HCT116 (cell line): ENCODE measurements around the gene CCDC40. TPM values are rescaled to one million over a fixed set of nuclear protein-coding genes. Genes with fewer than 3 reads are reported as not detected.

Source experiments
- ATAC-seq: fragments of 200-7000 bp; cut with Tn5 transposase; 2 replicates; pipeline ENCODE4 v1.9.1; 2020; ENCODE audit warnings: mild to moderate bottlenecking, moderate library complexity
- BruUV-seq: library from RNA; stranded (reverse); fragments of 400-500 nt; replicated peaks from 2 replicates; lab custom pipeline; 2021; lab: Mats Ljungman, UMichigan
- CTCF ChIA-PET: fragments of 300-600 bp; sonication (Branson Sonifier 250); formaldehyde crosslinking; loops from one replicate; lab custom pipeline; 2021; ENCODE audit warnings: antibody characterized with exemption; lab: Charles Lee
- POLR2A ChIA-PET: fragments of 300-600, 350-600 bp; sonication (Branson Sonifier 250); formaldehyde crosslinking; loops from one replicate; lab custom pipeline; 2021; ENCODE audit warnings: antibody characterized with exemption; lab: Charles Lee
- RAD21 ChIA-PET, 2 experiments: fragments of 300-600 bp; sonication (Branson Sonifier 250); formaldehyde crosslinking; loops; one replicate each; lab custom pipeline; 2023; ENCODE audit warnings: low total read pairs in 2 of 2; ENCODE audit not compliant: uncharacterized antibody in 2 of 2, unreplicated experiment in 2 of 2, low non-redundant PET in 1 of 2; lab: Charles Lee
- DNase-seq: peaks from one replicate; pipeline ENCODE4 v3.0.0-alpha.2; 2010; ENCODE audit warnings: low read depth, low spot score
- H2AFZ ChIP-seq: fragments of 200-600 bp; shearing (Covaris generic), sonication (generic); 2 replicates; pipeline ENCODE4 v1.6.1; 2017; ENCODE audit warnings: low read depth, mixed run types, mixed read lengths, antibody characterized with exemption, low read length; ENCODE audit not compliant: poor library complexity, severe bottlenecking
- H3K27ac ChIP-seq: 2 replicates; pipeline ENCODE4 v1.5.1; 2012; ENCODE audit warnings: low read depth, low read length
- H3K27me3 ChIP-seq: fragments of 200-600 bp; sonication (generic); 2 replicates; pipeline ENCODE4 v1.6.1; 2016; ENCODE audit warnings: mixed run types, low read length, mixed read lengths; ENCODE audit not compliant: insufficient read depth
- H3K36me3 ChIP-seq, 2 experiments: fragments of 200-500 bp in 1 of 2; fragments of 200-600 bp in 1 of 2; sonication (Bioruptor generic) in 1 of 2; sonication (generic) in 1 of 2; 2 replicates each; pipeline versions ENCODE4 v1.5.1 to v1.6.1; 2014 to 2016; ENCODE audit warnings: low read length in 2 of 2, inconsistent platforms in 1 of 2, mixed read lengths in 1 of 2, mixed run types in 1 of 2; ENCODE audit not compliant: insufficient read depth in 2 of 2, control insufficient read depth in 1 of 2
- H3K4me1 ChIP-seq, 2 experiments: fragments of 200-600 bp in 1 of 2; sonication (generic) in 1 of 2; 2 replicates each; pipeline versions ENCODE4 v1.5.1 to v1.6.1; 2012 to 2017; ENCODE audit warnings: low read length in 2 of 2, inconsistent platforms in 1 of 2, mild to moderate bottlenecking in 1 of 2, mixed read lengths in 1 of 2, mixed run types in 1 of 2, moderate library complexity in 1 of 2; ENCODE audit not compliant: insufficient read depth in 2 of 2, control insufficient read depth in 1 of 2
- H3K4me2 ChIP-seq: fragments of 200-600 bp; sonication (generic); 2 replicates; pipeline ENCODE4 v1.6.1; 2017; ENCODE audit warnings: mixed run types, low read length, mixed read lengths
- H3K4me3 ChIP-seq, 2 experiments: fragments of 200-600 bp in 1 of 2; sonication (generic) in 1 of 2; replicated peaks in 1 of 2; 2 replicates each; pipeline ENCODE4 v1.5.1; 2011 to 2016; ENCODE audit warnings: low read length in 2 of 2, control low read depth in 1 of 2, low read depth in 1 of 2, mild to moderate bottlenecking in 1 of 2, mixed read lengths in 1 of 2, mixed run types in 1 of 2
- H3K79me2 ChIP-seq: fragments of 200-600 bp; sonication (generic); 2 replicates; pipeline ENCODE4 v1.6.1; 2017; ENCODE audit warnings: mild to moderate bottlenecking, mixed run types, low read length, moderate library complexity, mixed read lengths; ENCODE audit not compliant: insufficient read depth
- H3K9ac ChIP-seq: fragments of 200-600 bp; sonication (generic); 2 replicates; pipeline ENCODE4 v1.6.1; 2016; ENCODE audit warnings: low read length, mixed read lengths
- H3K9me2 ChIP-seq: fragments of 200-600 bp; sonication (generic), shearing (Covaris generic); 2 replicates; pipeline ENCODE4 v1.6.1; 2017; ENCODE audit warnings: mixed run types, mild to moderate bottlenecking, moderate library complexity; ENCODE audit not compliant: insufficient read depth
- H3K9me3 ChIP-seq, 2 experiments: fragments of 200-500 bp in 1 of 2; fragments of 200-600 bp in 1 of 2; sonication (Bioruptor generic) in 1 of 2; sonication (generic) in 1 of 2; 2 replicates each; pipeline ENCODE4 v1.6.1; 2014 to 2017; ENCODE audit warnings: low read length in 2 of 2, mixed read lengths in 2 of 2, inconsistent platforms in 1 of 2, low read depth in 1 of 2, mild to moderate bottlenecking in 1 of 2, mixed run types in 1 of 2, moderate library complexity in 1 of 2; ENCODE audit not compliant: control insufficient read depth in 1 of 2, insufficient read depth in 1 of 2
- H4K20me1 ChIP-seq: fragments of 200-600 bp; sonication (generic), shearing (Covaris generic); 2 replicates; pipeline ENCODE4 v1.6.1; 2017; ENCODE audit warnings: mixed run types, mild to moderate bottlenecking, moderate library complexity; ENCODE audit not compliant: insufficient read depth
- CEBPB ChIP-seq: IDR thresholded peaks from 2 replicates; pipeline ENCODE4 v1.6.1; 2012; ENCODE audit warnings: low read depth
- EGR1 ChIP-seq: IDR thresholded peaks from 2 replicates; pipeline ENCODE4 v1.6.1; 2012; ENCODE audit warnings: low read depth
- ELF1 ChIP-seq: IDR thresholded peaks from 2 replicates; pipeline ENCODE4 v1.6.1; 2012; ENCODE audit warnings: low read depth, borderline replicate concordance
- EZH2 ChIP-seq: fragments of 200-600 bp; sonication (generic); IDR thresholded peaks from 2 replicates; pipeline ENCODE4 v1.6.1; 2017; ENCODE audit warnings: antibody characterized with exemption, mixed run types
- EZH2phosphoT487 ChIP-seq: fragments of 200-600 bp; IDR thresholded peaks from 2 replicates; pipeline ENCODE4 v1.6.1; 2018; ENCODE audit warnings: antibody characterized with exemption, borderline replicate concordance
- FOSL1 ChIP-seq: IDR thresholded peaks from 2 replicates; pipeline ENCODE4 v1.6.1; 2012; ENCODE audit warnings: low read depth
- JUND ChIP-seq: IDR thresholded peaks from 2 replicates; pipeline ENCODE4 v1.6.1; 2012
- POLR2A ChIP-seq: IDR thresholded peaks from 2 replicates; pipeline ENCODE4 v1.7.0; 2011; ENCODE audit warnings: borderline replicate concordance; ENCODE audit not compliant: insufficient read depth, insufficient read length; ENCODE audit errors: extremely low read depth
- RAD21 ChIP-seq: IDR thresholded peaks from 2 replicates; pipeline ENCODE4 v1.6.1; 2012; ENCODE audit warnings: low read depth, mild to moderate bottlenecking
- REST ChIP-seq: IDR thresholded peaks from 2 replicates; pipeline ENCODE4 v1.6.1; 2012; ENCODE audit warnings: low read depth
- SIN3A ChIP-seq: IDR thresholded peaks from 2 replicates; pipeline ENCODE4 v1.6.1; 2012; ENCODE audit warnings: low read depth
- SRF ChIP-seq: IDR thresholded peaks from 2 replicates; pipeline ENCODE4 v1.6.1; 2012; ENCODE audit warnings: low read depth
- TCF7L2 ChIP-seq: IDR thresholded peaks from 2 replicates; pipeline ENCODE4 v1.7.0; 2011; ENCODE audit warnings: borderline replicate concordance, inconsistent platforms; ENCODE audit not compliant: insufficient read depth, insufficient read length; ENCODE audit errors: extremely low read depth
- ZBTB33 ChIP-seq: IDR thresholded peaks from 2 replicates; pipeline ENCODE4 v1.6.1; 2011; ENCODE audit warnings: mild to moderate bottlenecking, low read length, moderate library complexity; ENCODE audit not compliant: insufficient replicate concordance; ENCODE audit errors: extremely low read depth
- ZFX ChIP-seq: fragments of 450-650 bp; IDR thresholded peaks from 2 replicates; pipeline ENCODE4 v1.6.1; 2017
- intact Hi-C: fragments of 100-400 bp; cut with micrococcal nuclease; formaldehyde crosslinking; loops from 2 replicates; pipeline ENCODE4 v1.10.0; 2022
- total RNA-seq: library from RNA; stranded (reverse); gene quantifications from one replicate; pipeline ENCODE4 v1.2.1, GENCODE V29; 2021; ENCODE audit not compliant: unreplicated experiment

CCDC40 gene
- total RNA-seq, 1 experiment from 2014 or later: 10.3 TPM

- ChIA-PET CTCF (interaction anchor here (1.4 to 3.6 kb wide), 2 partner anchors 10 to 15 kb away, joined by 3 to 18 read pairs; partner anchors contain the start of gene GAA), POLR2A (no interaction called here), RAD21 (no interaction called here)
- DNase-seq (no peak), ATAC-seq (no peak)
- H3K9ac ChIP-seq: no peak overlapping the region
- no peaks in the 10 kb centered on the region for H4K20me1 ChIP-seq
- no peaks in the 10 kb centered on the region for H3K9me2 ChIP-seq
- no peaks in the 10 kb centered on the region for H3K4me1 ChIP-seq
- no peaks in the 10 kb centered on the region for H3K27me3 ChIP-seq
- no peak overlapping the region for H3K4me2 ChIP-seq
- H3K9me3 ChIP-seq: no peaks in the 10 kb centered on the region
- H3K36me3 ChIP-seq: no peaks in the 10 kb centered on the region; a peak in 1 of 4 replicates
- no peaks in the 10 kb centered on the region for H3K79me2 ChIP-seq
- H3K4me3 ChIP-seq: no peak overlapping the region
- no peak overlapping the region for H3K27ac ChIP-seq
- intact Hi-C loops: no loop called here
- no TSS peak for BruUV-seq
- H2AFZ ChIP-seq: no peak overlapping the region
- TF ChIP-seq EZH2phosphoT487 (no peak), ZFX (no peak), FOSL1 (no peak), RAD21 (no peak), CEBPB (no peak), EGR1 (no peak), POLR2A (no peak), SIN3A (no peak)
Observed at GRCh38 chr17:80116276-80116920, 80.0 kb downstream of the CCDC40 start.

- Histone ChIP-seq H3K27ac (no peak overlapping the region), H3K4me1 (no peaks in the 10 kb centered on the region), H2AFZ (no peak overlapping the region), H3K36me3 (no peaks in the 10 kb centered on the region; a peak in 1 of 4 replicates), H3K9me3 (no peaks in the 10 kb centered on the region), H3K27me3 (no peaks in the 10 kb centered on the region), H3K9ac (no peak overlapping the region), H3K4me2 (no peak overlapping the region), H3K9me2 (no peaks in the 10 kb centered on the region), H3K79me2 (no peaks in the 10 kb centered on the region), H3K4me3 (no peak overlapping the region), H4K20me1 (no peaks in the 10 kb centered on the region)
- POLR2A ChIA-PET: no interaction called here
- CTCF ChIA-PET: interaction anchor here (3.6 kb wide), 1 partner anchor 15 kb away, joined by 18 read pairs; the partner anchor contains the start of gene GAA
- ATAC-seq (no peak), DNase-seq (no peak)
- RAD21 ChIA-PET: no interaction called here
- no TSS peak for BruUV-seq
- intact Hi-C loops: no loop called here
- no peak for TF ChIP-seq EZH2
- TF ChIP-seq TCF7L2: no peak
- TF ChIP-seq ELF1: no peak
- no peak for TF ChIP-seq CEBPB
- no peak for TF ChIP-seq SRF
- no peak for TF ChIP-seq JUND
- TF ChIP-seq ZBTB33: no peak
- TF ChIP-seq REST: no peak
Observed at GRCh38 chr17:80116921-80117380, 80.5 kb downstream of the CCDC40 start.
